Measurements from ENCODE around the gene SLIT3. TPM values are rescaled to one million over a fixed set of nuclear protein-coding genes. Genes with fewer than 3 reads are reported as not detected.

The SLIT3 gene
- total and polyA plus RNA-seq, 10 of the 15 experiments (the other 5 are each of a cell fraction or from before 2014, with no cell fraction given): 0.05 TPM; not detected in 9

GRCh38 chr5:168793841-168794837 is 506.8 kb downstream of the SLIT3 start:
- RAD21 ChIA-PET (ENCODE audit: unreplicated experiment): no interaction called here
- no peaks in the 10 kb centered on the region for H4K20me1 ChIP-seq (ENCODE audit: control insufficient read depth, insufficient read depth)
- POLR2A ChIA-PET: interaction anchor here (0.6 kb wide), 1 partner anchor 699 kb away, joined by 4 read pairs; no protein-coding TSS in a partner anchor
- intact Hi-C loops (cut with micrococcal nuclease; ENCODE audit: unreplicated experiment): no loop called here
- H3K27me3 ChIP-seq (replicated peaks in 1 of 2; ENCODE audit: control insufficient read depth in 2 of 2, insufficient read depth in 2 of 2, low read length in 1 of 2): peaks cover 0 to 5% of the 10 kb centered on the region in 2 experiments; a peak in 3 of 4 replicates
- H2AFZ ChIP-seq (ENCODE audit: control insufficient read depth, low read depth, low read length): no peak overlapping the region
- DNase-seq (ENCODE audit: low read depth, low spot score) (no peak), ATAC-seq (no peak), FAIRE-seq (no peak)
- no peak overlapping the region for H3K9ac ChIP-seq (ENCODE audit: control insufficient read depth, insufficient read depth, low read length)
- H3K4me1 ChIP-seq (ENCODE audit: control insufficient read depth, insufficient read depth, low read length): no peaks in the 10 kb centered on the region
- 19% methylated on average over 15 of the region's 15 CpGs for WGBS (ENCODE audit: insufficient coverage, insufficient replicate concordance, low lambda C conversion rate, missing lambda C conversion rate)
- H3K79me2 ChIP-seq (ENCODE audit: control insufficient read depth, insufficient read depth, low read length): no peaks in the 10 kb centered on the region
- SMC1A ChIA-PET (ENCODE audit: uncharacterized antibody, unreplicated experiment): no interaction called here
- no peak for TF ChIP-seq RAD51 (IDR thresholded peaks at IDR 0.05)
- TF ChIP-seq ETV6 (conservative IDR thresholded peaks at IDR 0.05 in 1 of 2, IDR thresholded peaks at IDR 0.05 in 1 of 2; ENCODE audit: borderline replicate concordance in 1 of 2, low read depth in 1 of 2): no peak
- no peak for TF ChIP-seq SUPT20H (IDR thresholded peaks at IDR 0.05; ENCODE audit: borderline replicate concordance, control insufficient read depth, low read depth, low read length)
- TF ChIP-seq RAD21 (IDR thresholded peaks at IDR 0.05; ENCODE audit: insufficient read depth, low read depth, low read length): no peak
- TF ChIP-seq NFXL1 (IDR thresholded peaks at IDR 0.05; ENCODE audit: borderline replicate concordance): no peak
- TF ChIP-seq NR2C2 (IDR thresholded peaks at IDR 0.05; ENCODE audit: borderline replicate concordance, control insufficient read depth, insufficient read length, low read depth): no peak
- no peaks in the 10 kb centered on the region for H3K9me3 ChIP-seq (replicated peaks; ENCODE audit: control insufficient read depth, insufficient read depth, low read length)
- in situ Hi-C loops (cut with MboI): no loop called here
- H3K4me3 ChIP-seq: no peak overlapping the region
- H3K27ac ChIP-seq (ENCODE audit: control insufficient read depth, insufficient read depth): no peak overlapping the region
- CTCF ChIA-PET: no interaction called here
- no TSS peak for BruUV-seq (replicated peaks)
- no peaks in the 10 kb centered on the region for H3K36me3 ChIP-seq (ENCODE audit: control insufficient read depth in 2 of 2, insufficient read depth in 2 of 2, low read length in 1 of 2)
- H3K4me2 ChIP-seq (ENCODE audit: control insufficient read depth, insufficient read depth): no peak overlapping the region
